Right hindlimb (tissue), 1 donor: Measurements from ENCODE around the gene DDX3X.
A peak's percentile ranks its signal among the peaks of the same experiment; 100 is the strongest.
"Not testable (repeated sequence)": the region's sequence is repeated elsewhere in the genome, so short reads cannot be mapped to it uniquely, and the experiment has no call there.

Experiments used
- DNase-seq: peaks from one replicate; pipeline ENCODE4 v3.0.0-alpha.2; 2018

DDX3X gene

DNA sequence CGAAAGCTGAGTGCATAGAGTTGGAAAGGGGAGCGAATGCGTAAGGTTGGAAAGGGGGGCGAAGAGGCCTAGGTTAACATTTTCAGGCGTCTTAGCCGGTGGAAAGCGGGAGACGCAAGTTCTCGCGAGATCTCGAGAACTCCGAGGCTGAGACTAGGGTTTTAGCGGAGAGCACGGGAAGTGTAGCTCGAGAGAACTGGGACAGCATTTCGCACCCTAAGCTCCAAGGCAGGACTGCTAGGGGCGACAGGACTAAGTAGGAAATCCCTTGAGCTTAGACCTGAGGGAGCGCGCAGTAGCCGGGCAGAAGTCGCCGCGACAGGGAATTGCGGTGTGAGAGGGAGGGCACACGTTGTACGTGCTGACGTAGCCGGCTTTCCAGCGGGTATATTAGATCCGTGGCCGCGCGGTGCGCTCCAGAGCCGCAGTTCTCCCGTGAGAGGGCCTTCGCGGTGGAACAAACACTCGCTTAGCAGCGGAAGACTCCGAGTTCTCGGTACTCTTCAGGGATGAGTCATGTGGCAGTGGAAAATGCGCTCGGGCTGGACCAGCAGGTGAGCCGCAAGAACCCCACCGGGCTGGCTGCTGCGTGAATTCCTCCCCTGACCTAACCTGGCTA, at the start of gene DDX3X:
Gene DDX3X, plus strand, starts transcription at position 419 of the 619 bp plus-strand sequence. Its CDS starts 91 bp downstream, at position 510.
- peak; percentile 89 for DNase-seq

DNA sequence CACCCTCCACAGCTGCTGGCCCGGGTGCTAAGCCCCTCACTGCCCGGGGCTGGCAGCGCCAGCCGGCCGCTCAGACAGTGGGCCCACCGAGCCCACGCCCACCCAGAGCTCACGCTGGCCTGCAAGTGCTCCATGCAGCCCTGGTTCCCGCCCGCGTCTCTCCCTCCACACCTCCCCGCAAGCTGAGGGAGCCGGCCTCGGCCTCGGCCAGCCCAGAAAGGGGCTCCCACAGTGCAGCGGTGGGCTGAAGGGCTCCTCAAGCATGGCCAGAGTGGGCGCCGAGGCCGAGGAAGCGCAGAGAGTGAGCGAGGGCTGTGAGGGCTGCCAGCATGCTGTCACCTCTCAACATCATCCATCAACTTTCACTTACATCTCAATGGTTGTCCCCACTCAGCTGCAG, 48.0 kb upstream of the DDX3X start:
- not testable (repeated sequence) for DNase-seq

DNA sequence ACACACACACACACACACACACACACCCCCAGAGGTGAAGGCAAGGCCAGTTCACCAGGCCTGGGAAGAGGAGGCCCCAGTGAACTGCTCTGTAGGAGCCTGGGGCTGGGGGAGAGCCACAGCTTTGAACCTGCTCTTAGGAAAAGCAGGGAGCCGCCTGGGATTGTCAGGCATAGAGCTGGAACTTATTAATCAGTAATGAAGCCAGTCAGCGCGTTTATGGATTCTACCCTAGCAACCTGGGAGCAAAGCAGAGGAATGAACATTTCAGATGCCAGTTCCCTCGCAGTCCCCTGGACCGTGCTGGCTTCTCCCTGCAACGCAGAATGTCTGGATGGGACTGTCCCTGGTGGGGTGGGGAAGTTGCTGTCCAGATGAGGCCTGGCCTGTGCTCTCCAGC, 45.3 kb upstream of the DDX3X start:
- DNase-seq = no peak

DNA sequence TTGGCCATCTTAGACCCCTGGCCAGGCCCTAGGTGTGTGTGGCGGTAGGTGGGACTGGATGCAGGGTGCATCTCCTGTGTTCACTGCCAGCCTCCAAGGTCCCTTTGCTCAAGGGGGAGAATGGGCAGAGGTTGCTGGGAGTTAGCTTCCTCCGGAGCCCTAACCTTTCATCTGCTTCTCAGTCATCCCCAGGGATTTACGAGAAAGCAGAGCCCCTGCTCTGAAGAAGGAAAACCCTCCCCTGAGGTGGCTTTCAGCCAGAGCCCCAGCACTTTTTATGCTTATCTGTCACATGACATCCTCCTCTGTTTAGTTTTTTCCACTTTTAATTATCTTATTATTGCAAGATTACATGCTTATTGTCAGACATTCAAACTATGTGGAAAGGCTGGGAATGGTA, 44.9 kb upstream of the DDX3X start:
- DNase-seq = no peak

DNA sequence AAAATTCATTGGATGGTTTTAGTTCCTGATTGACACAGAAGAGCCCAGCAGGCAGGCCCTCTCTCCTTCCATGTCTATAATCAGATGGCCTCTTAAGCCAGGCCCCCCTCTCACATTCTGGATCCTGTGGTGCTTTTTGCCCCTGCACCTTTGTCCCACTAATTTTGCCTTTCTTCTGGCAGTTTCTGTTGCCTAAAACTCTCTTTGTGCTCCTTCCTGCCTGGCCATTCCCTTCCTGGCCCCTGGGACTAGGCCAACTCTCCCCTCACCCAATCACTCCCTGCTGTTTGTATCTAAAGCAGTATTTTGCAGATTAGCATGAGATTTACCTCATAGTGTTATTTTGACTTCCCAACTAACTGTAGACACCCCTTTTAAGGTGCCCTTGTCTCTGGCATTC, 42.7 kb upstream of the DDX3X start:
- DNase-seq = no peak

DNA sequence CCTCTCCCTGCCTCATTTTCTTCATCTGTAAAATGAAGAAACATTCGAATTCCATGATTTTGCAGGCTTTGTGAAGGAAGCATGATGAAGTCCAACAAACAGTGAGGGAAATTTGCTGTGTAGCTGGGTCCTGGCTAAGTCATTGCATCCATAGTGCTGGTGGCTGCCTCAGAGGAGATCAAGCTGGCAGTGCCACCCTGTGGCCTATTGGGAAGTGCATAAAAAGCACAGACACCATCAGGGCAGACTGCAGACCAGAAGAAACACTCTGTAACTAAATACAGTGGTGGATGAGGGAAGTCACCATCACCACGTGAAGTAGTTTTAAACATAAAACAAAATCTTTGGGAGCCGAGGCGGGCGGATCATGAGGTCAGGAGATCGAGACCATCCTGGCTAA, 40.7 kb upstream of the DDX3X start:
- DNase-seq = no peak

DNA sequence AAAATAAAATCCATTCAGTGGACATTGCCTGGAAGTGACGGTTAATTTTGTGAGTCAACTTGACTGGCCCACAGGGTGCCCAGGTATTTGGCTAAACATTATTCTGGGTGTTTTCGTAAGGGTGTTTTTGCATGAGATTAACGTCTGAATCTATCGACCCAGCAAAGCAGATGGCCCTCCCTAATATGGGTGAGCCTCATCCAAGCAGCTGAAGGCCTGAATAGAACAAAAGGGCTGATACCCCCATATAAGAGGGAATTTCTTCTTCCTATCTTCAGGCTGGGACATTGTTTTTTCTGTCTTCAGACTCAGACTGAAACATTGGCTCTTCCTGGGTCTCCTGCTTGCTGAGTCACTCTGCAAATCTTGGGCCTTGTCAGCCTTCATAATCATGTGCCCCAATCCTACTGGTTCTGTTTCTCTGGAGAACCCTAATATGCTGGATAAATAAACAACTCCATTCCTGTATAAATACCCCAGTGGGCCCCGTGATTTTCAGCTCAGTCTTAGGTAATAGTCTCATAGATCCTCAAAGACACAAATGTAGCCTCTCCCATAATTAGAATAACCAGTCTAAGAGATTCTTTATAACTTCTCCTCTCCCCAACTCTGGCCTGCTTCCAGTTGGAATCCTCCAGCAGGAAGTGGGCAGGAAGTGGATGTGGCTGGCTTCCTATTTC, 33.1 kb upstream of the DDX3X start:
- no peak for DNase-seq

DNA sequence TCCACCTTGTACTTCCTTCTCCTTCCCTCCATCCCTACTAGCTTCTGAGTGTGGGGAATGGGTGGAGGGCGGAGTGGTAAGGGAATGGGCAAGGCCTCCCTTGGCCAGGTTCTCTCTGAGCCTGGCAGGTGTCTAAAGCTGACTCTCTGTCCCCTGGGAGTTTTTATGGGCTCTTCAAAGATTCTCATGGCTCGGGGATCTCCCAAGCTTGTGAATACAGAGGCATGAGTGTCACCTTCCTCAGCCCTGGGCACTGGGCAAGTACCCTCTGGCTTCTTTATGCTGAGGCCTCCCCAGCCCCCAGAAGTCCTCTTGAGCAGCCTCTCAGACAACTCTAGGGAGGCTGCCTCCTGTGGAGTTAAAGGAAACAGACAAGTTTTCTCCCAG, 32.5 kb upstream of the DDX3X start:
- no peak for DNase-seq

DNA sequence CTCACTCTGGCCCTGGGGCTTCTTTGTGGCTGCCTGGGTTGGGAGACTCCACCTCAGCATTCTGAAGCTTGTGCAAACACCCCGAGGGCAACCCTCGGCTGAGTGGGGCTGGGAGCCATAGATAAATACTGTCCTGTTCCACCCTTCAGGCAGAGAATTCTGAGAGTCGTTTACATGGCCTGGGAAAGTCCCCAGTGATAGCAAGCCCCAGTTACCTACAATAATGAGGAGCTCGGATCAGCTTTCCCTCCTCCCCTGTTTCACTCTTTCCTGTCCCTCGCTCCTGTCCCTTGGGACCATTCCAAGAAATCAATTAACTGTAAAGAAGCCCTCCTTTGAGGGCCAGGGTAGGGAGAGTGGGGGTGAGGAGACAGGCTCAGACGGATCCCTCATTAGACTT, 31.6 kb upstream of the DDX3X start:
- DNase-seq = no peak

DNA sequence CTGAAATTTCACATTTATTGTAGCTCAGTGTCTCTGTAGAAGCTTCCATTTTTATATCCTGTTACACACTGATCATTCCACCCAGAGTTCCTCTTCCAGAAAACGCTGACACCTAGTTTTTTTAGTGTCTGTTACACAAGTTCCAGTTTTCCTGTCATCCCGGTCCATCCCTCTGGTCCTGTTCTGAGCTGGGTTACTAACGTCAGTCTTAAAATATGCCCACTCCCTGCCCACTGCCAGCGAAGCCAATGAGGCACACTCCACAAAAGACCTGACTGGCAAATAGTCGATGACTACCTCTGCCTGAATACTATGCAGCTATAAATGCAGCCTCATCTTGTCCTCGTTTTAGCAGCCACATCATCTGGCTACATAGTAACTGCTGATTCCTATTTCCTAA, 30.9 kb upstream of the DDX3X start:
- DNase-seq = no peak

DNA sequence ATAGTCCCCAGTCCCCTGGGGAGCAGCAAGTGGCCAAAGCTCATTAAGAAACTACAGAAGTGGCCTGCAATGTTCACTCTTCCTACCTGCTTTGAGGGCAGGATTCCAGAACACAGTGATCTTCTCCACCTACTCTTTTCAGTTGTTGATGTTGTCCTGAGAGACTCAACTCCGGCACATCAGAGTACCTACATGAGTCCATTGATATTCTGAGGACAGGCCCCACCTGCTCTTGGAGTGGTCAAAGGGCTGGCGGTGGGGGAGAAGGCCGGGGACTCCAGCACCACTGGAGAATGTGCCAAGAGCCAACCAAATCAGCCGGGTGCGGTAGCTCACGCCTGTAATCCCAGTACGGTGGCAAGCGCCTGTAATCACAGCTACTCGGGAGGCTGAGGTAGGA, 29.8 kb upstream of the DDX3X start:
- DNase-seq = no peak

DNA sequence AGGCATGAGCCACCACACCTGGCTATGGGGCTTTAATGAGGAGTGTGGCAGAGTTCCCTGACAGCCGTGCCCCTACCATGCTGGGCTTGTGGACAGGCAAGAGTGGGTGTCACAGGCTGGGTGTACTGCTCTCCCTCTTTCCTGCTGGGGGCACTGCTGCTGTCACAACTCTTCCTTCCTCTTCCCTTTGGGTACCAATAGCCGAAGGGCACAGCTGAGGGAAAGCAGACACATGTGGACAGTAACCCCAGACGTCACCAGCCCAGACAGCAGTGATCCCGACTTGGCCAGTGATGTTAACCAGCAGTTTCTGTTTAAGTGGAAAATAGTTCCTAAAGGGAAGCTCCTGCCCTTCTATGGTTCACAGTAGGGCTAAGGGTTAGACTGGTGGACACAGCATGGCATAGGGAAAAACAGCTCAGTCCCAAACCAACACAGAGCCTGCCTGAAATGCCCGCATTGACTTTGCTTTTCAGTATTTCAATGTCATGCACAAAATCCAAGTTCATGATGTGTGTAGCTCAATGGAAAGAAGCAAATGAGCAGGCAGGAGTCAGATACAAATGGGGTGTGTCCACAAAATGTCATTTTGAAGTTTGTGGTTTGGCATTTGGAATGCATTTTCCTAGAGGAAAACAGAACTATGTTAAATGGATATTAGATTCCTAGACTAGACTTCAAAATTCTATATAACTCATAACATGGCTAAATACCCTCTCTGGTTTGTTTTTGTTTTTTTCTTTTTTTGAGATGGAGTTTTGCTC, 24.9 kb upstream of the DDX3X start:
- DNase-seq = no peak

DNA sequence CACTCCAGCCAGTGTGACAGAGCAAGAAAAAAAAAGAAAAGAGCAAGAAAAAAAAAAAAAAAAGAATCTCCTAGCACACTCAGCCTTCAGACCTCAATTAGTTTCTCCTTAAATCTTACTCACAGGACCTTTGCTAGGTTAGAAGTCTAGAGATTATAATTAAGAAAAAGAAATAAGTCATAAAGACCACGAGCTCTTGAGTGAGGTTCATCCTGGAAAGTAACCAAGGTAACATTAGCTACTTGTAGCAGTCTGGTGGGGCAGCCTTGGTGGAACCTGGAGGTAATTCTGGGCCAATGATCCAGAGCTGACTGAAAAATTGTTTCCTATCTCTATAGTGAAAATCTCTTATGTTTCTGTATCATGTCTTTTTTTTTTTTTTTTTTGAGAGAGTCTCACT, 21.2 kb upstream of the DDX3X start:
- no peak for DNase-seq

DNA sequence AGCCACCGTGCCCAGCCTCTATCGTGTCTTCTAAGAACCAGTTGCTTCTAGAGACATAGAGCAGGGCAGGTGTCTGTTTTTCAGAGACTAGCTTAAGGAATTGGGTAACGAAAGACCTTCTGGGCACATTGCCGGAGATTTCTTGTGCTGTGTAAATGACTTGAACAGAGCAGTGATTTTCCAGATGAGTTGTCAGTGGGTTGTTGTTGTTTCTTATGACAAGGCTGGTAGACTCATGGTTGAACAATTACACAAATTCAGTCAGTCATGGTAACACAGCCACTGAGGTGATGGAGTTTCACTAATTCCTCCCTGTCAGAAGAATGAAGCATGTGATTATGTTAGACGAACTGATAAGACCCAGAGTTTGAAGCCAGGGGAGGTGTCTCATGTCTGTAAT, 20.5 kb upstream of the DDX3X start:
- DNase-seq = no peak

DNA sequence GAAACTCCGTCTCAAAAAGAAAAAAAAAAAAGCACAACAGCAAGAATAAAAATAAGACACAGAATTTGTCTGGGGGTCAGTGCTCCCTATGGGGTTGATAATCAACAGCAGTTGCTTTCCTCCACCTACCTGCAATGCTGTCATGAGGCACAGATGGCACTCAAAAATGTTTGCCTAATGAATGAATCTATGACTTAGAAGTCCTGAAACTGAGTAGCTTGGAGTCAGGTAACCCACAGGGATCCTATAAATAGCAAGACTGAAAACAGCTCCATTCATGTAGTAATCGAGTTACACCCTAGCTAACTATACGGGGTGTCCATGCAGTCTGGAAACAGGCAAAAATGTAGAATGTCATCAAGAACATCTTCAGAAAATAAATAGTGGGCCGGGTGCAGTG, 19.8 kb upstream of the DDX3X start:
- no peak for DNase-seq

DNA sequence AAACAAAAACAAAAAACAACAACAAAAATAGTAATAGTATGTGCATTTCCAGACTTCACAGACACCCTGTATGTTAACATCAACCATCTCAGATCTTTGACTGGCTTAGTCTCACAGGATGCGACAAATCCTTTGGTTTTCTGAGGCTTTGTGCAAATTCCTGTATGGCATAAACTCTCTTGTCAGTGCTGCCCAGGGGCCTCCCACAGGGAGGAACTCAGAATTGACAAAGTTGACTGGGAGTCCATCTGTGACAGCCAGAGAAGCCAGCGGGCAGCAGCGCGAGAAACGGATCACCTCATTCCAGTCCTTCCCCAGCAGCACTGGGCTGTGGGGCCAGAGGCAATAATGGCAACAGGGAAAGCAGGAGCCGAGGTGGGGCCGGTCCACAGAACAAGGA, 19.1 kb upstream of the DDX3X start:
- no peak for DNase-seq

DNA sequence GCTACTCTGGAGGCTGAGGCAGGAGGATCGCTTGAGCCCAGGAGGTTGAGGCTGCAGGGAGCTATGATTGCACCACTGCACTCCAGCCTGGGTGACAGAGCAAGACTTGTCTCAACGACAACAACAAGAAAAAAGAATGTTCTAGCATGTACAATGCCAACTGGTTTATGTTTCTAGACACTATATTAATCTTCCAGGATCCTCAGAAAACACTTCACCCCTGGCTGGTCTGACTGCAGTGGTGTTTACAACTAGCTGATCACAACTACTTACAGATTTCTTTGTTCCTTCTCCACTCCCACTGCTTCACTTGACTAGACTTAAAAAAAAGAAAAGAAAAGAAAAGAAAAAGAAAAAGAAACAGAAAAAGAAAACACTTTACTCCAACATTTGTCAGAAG, 17.7 kb upstream of the DDX3X start:
- DNase-seq = not testable (repeated sequence)

DNA sequence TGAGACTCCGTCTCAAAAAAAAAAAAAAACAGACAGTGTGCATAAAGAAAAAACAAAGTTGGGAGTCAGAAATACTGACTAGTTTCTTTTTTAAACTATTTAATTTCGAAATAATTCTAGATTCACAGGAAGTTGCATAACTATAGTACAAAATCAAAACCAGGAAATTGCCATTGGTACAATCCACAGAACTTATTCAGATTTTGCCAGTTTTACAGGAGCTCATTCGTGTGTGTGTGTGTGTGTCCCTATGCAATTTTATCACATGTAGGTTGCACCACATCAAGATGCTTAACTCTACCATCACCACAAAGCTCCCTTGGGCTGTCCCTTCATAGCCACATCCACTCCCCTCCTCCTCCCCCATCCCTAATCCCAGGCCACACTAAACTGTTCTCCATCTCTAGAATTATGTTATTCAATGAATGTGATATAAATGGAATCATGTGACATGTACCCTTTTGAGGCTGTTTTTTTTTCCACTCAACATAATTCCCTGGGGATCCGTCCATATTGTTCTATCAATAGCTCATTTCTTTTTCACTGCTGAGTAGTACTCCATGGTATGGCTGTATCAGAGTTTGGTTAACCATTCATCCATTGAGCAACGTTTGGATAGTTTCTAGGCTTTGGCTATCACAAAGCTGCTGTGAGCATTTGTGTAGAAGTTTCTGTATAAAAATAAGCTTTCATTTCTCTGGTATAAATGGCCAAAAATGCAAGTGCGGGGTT, 16.3 kb upstream of the DDX3X start:
- DNase-seq = no peak

DNA sequence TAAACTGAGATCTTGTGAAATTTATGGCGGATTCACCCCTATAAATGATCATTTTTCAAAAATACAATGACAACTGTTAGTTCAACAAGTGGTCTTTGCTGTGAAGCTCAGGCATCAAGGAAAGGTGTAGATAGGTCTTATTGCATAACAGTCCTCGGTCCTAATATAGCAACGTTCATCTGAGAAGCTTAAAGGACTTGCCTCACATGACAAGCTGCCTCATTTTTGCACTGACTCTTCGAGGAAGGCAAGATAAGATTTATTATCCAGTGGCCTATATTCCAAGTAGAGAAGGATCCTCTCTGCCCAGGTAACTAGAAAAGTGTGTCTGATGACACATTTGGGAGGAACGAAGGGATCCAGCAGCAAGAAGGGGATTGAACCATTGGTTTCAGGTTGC, 13.6 kb upstream of the DDX3X start:
- no peak for DNase-seq

DNA sequence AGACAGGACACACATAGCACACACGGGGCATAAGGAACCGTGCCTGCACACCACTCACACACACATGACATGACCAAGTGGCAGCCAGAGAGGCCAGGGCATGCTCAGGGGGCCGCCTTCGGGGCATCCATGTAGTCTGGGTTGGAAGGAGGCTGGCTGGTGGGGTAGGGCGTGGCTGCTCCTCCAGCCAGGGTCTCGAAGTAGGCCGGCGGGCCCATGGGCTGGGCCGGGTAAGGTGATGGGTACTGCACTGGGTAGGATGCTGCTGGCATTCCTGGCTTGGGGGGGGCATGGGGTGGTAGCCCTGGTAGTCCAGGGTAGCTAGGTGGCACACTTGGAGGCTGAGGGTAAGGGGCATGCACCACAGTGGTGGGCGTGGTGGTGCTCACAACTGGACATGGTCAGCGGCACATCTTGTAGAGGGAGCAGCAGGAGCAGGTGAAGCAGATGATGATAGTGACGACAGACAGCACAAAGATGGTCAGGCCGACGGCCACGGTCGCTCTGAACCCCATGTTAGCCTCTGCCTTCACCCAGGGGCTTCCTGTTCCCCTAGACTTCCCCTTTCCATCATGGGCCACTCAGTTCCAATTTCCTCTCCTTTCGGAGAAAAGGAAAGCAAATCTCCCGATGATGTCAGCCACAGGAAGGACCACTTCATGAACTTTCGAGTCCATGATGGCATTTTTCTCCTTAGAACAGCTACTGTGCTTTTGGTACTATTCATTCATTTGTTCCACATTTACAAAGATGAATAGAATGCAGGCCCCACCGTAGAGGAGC, 10.9 kb upstream of the DDX3X start:
- DNase-seq = no peak

DNA sequence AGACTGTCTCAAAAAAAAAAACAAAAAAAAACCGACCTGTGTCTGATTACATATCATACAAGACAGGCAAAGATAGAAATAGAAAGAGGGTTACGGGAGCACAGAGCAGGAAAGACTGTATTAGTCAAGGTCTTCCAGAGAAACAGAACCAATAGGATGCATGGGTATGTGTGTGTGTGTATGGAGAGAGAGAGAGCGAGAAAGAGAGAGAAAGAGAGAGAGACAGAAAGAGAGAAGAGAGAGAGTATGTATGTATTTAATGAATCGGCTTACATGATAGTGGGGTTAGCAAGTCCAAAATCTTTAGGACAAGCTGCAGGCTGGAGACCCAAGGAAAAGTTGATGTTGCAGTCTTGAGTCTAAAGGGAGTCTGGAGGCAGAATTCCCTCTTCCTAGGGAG, 7.5 kb upstream of the DDX3X start:
- no peak for DNase-seq

DNA sequence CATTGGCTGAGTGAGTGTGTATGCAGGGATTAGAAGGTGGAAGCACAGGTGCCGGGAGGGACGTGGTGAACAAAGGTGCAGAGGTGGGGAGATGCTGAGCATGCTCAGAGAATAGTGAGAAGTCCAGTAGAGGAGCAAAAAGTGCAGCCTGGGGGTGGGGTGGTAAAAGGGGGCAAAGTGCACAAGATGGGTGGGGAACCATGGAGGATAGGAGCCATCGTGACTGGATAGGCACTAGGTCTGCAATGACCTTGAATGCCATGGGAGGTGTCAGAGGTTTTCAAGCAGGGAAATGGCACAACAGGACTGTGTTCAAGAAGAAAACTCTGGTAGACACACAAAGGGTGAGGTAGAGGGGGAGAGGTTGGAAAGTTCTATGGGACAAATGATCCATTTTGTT, 6.6 kb upstream of the DDX3X start:
- no peak for DNase-seq

DNA sequence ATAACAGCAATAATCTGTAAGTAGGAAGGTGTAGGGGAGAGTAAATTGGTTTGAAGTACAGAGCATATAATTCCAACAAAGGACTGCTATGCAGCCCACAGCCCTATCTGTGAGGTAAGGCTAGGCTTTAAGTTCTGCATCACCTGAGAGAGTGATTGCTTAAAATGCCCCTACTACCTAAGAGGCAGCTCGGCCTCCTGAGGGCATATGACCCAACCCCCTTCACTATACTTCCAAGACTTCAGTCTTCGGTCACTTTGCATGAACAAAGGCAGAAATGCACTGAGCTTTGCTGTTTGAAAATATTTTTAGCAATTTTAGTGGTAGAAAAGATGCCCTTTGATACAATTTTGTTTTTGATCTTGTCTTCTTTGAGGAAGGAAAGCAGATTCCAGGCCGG, 4.9 kb upstream of the DDX3X start:
- DNase-seq = no peak
